Smooth muscle cell (in vitro differentiated cells): ENCODE measurements around the gene ZNF211. TPM values are rescaled to one million over a fixed set of nuclear protein-coding genes. Genes with fewer than 3 reads are reported as not detected.
A peak's percentile ranks its signal among the peaks of the same experiment; 100 is the strongest.

ENCODE experiments used
- DNase-seq: peaks from one replicate; lab custom pipeline; 2025; ENCODE audit not compliant: unreplicated experiment; lab: John Stamatoyannopoulos, UW
- H2AFZ ChIP-seq: fragments of 200-600 bp; sonication (generic); 2 replicates; pipeline ENCODE4 v1.6.0; 2016; ENCODE audit warnings: antibody characterized with exemption, low read depth, mild to moderate bottlenecking
- H3F3A ChIP-seq: fragments of 200-600 bp; sonication (generic); 2 replicates; pipeline ENCODE4 v1.6.0; 2017; ENCODE audit warnings: antibody characterized with exemption, low read depth
- H3K27ac ChIP-seq: fragments of 200-600 bp; sonication (generic); 2 replicates; pipeline ENCODE4 v1.5.1; 2016; ENCODE audit warnings: low read depth, mild to moderate bottlenecking
- H3K27me3 ChIP-seq: fragments of 200-600 bp; sonication (generic); 2 replicates; pipeline ENCODE4 v1.6.1; 2016; ENCODE audit warnings: low read depth, mild to moderate bottlenecking
- H3K36me3 ChIP-seq: fragments of 200-600 bp; sonication (generic); 2 replicates; pipeline ENCODE4 v1.5.1; 2016; ENCODE audit warnings: low read depth
- H3K4me1 ChIP-seq: fragments of 200-600 bp; sonication (generic); 2 replicates; pipeline ENCODE4 v1.5.1; 2016; ENCODE audit warnings: low read depth
- H3K4me2 ChIP-seq: fragments of 200-600 bp; sonication (generic); 2 replicates; pipeline ENCODE4 v1.6.0; 2016; ENCODE audit warnings: mild to moderate bottlenecking
- H3K4me3 ChIP-seq: fragments of 200-600 bp; sonication (generic); 2 replicates; pipeline ENCODE4 v1.5.1; 2016; ENCODE audit warnings: mild to moderate bottlenecking
- H3K79me2 ChIP-seq: fragments of 200-600 bp; sonication (generic); 2 replicates; pipeline ENCODE4 v1.6.0; 2016; ENCODE audit warnings: low read depth, mild to moderate bottlenecking
- H3K9ac ChIP-seq: fragments of 200-600 bp; sonication (generic); 2 replicates; pipeline ENCODE4 v1.6.0; 2016; ENCODE audit warnings: low read depth
- H3K9me3 ChIP-seq: fragments of 200-600 bp; sonication (generic); replicated peaks from 2 replicates; pipeline ENCODE4 v1.5.1; 2016; ENCODE audit warnings: low read depth
- H4K20me1 ChIP-seq: fragments of 200-600 bp; sonication (generic); 2 replicates; pipeline ENCODE4 v1.6.0; 2016; ENCODE audit warnings: low read depth
- CTCF ChIP-seq: fragments of 200-600 bp; sonication (generic); IDR thresholded peaks from 2 replicates; pipeline ENCODE4 v1.5.1; 2017; ENCODE audit warnings: borderline replicate concordance, mild to moderate bottlenecking, antibody characterized with exemption; ENCODE audit not compliant: insufficient read depth, poor library complexity, severe bottlenecking
- WGBS: methylation state at CpG from one replicate; pipeline ENCODE4 v1.1.7; 2016; ENCODE audit warnings: low lambda C conversion rate; 5-methylcytosine and 5-hydroxymethylcytosine counted together
- polyA plus RNA-seq: library from polyadenylated mRNA; unstranded; fragments of >200 nt; fragmentation: Nextera tagmentation; extraction: Ambion mirVana; gene quantifications from 2 replicates; pipeline ENCODE4 v1.2.1, GENCODE V29; 2016
- total RNA-seq: library from RNA; depleted of rRNA; stranded (reverse); fragments of >200 nt; gene quantifications from 2 replicates; pipeline ENCODE4 v1.2.3, GENCODE V29; 2014

ZNF211 gene
- total and polyA plus RNA-seq, 2 experiments from 2014 or later: 10.5 to 15.7 TPM

- no peak overlapping the region for H2AFZ ChIP-seq
- H3K9ac ChIP-seq: no peak overlapping the region
- DNase-seq: no peak
- H3K36me3 ChIP-seq: peaks cover 54% of the 10 kb centered on the region
- no peak for TF ChIP-seq CTCF
- no peak overlapping the region for H3K27ac ChIP-seq
- H3K4me3 ChIP-seq: no peak overlapping the region
- H3K4me1 ChIP-seq: no peaks in the 10 kb centered on the region
- peaks cover 62% of the 10 kb centered on the region for H3K9me3 ChIP-seq
- H4K20me1 ChIP-seq: no peaks in the 10 kb centered on the region
- no peaks in the 10 kb centered on the region for H3K27me3 ChIP-seq
- H3K79me2 ChIP-seq: peaks cover 56% of the 10 kb centered on the region
- H3K4me2 ChIP-seq: no peak overlapping the region
- no peaks in the 10 kb centered on the region for H3F3A ChIP-seq
These were observed 9.9 kb upstream of the ZNF211 start for GRCh38 chr19:57623091-57623490.

- Histone ChIP-seq H3K4me1 (peaks cover 3% of the 10 kb centered on the region), H3K79me2 (peaks cover 36% of the 10 kb centered on the region), H3K27me3 (no peaks in the 10 kb centered on the region), H3K4me3 (peak overlapping the region; percentile 84), H3F3A (peaks cover 3% of the 10 kb centered on the region), H3K36me3 (peaks cover 42% of the 10 kb centered on the region), H3K27ac (no peak overlapping the region), H3K9ac (peak overlapping the region; percentile 72), H4K20me1 (no peaks in the 10 kb centered on the region), H2AFZ (peak overlapping the region; percentile 92), H3K4me2 (peak overlapping the region; percentile 85), H3K9me3 (peaks cover 40% of the 10 kb centered on the region)
- DNase-seq: no peak
- 60% methylated on average over 6 of the region's 6 CpGs for WGBS
- no peak for TF ChIP-seq CTCF
These were observed 814 bp downstream of the ZNF211 start for GRCh38 chr19:57633832-57634131.

GRCh38 chr19:57637379-57637778 is 4.4 kb downstream of the ZNF211 start:
- no peak overlapping the region for H3K9ac ChIP-seq
- H3K9me3 ChIP-seq: peaks cover 74% of the 10 kb centered on the region
- no peak overlapping the region for H2AFZ ChIP-seq
- H3K27ac ChIP-seq: no peak overlapping the region
- no peak for DNase-seq
- peaks cover 39% of the 10 kb centered on the region for H3K79me2 ChIP-seq
- H3F3A ChIP-seq: peaks cover 3% of the 10 kb centered on the region
- TF ChIP-seq CTCF: no peak
- peaks cover 3% of the 10 kb centered on the region for H3K4me1 ChIP-seq
- WGBS: 98% methylated on average over 4 of the region's 4 CpGs
- H3K4me2 ChIP-seq: no peak overlapping the region
- H3K27me3 ChIP-seq: no peaks in the 10 kb centered on the region
- no peak overlapping the region for H3K4me3 ChIP-seq
- H3K36me3 ChIP-seq: peaks cover 71% of the 10 kb centered on the region
- H4K20me1 ChIP-seq: no peaks in the 10 kb centered on the region

- Histone ChIP-seq H3K4me1 (no peaks in the 10 kb centered on the region), H3K4me2 (no peak overlapping the region), H3K27me3 (no peaks in the 10 kb centered on the region), H3K9me3 (peaks cover 61% of the 10 kb centered on the region), H4K20me1 (no peaks in the 10 kb centered on the region), H3K27ac (no peak overlapping the region), H3K79me2 (peaks cover 14% of the 10 kb centered on the region), H3K9ac (no peak overlapping the region), H3K4me3 (peak overlapping the region; percentile 1), H2AFZ (no peak overlapping the region), H3K36me3 (peaks cover 61% of the 10 kb centered on the region), H3F3A (no peaks in the 10 kb centered on the region)
- no peak for DNase-seq
- 100% methylated on average over 4 of the region's 4 CpGs for WGBS
- no peak for TF ChIP-seq CTCF
These were observed 8.8 kb downstream of the ZNF211 start for GRCh38 chr19:57641715-57642234.
